Colon (tissue), 2 donors: ENCODE measurements around the gene PHYH.
"Not testable (repeated sequence)": the region's sequence is repeated elsewhere in the genome, so short reads cannot be mapped to it uniquely, and the experiment has no call there.

Experiments used
- FAIRE-seq: peaks from 2 replicates; lab custom pipeline; 2012; peaks lifted over from hg19 to GRCh38; lab: Jason Lieb, UNC
- donor health status: control.
- donor health status: control.

The PHYH gene

GRCh38 chr10:13270877-13271551 lies 28.9 kb downstream of the PHYH start:
- peak; percentile 62 for FAIRE-seq

DNA sequence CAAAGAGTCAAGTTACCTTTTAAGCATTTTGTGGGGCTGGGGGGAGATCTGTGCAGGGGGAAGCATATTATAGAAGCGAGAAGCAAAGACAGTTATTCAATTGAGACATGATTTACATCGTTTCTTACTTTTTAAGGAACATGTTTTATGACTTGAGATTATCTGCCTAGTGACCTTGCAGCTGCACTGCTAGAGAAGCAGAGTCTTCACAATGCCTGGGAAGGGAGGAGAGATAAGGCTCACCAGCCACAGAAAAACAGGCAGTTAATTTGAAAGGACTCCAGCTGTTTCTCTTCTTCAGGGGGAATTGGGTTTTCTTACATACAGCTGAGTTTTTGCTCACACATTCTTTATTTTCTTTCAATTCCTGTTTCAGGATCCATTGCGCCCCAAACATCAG lies 31.0 kb downstream of the PHYH start:
- FAIRE-seq: no peak

GRCh38 chr10:13268310-13268709 lies 31.6 kb downstream of the PHYH start:
- FAIRE-seq: no peak

DNA sequence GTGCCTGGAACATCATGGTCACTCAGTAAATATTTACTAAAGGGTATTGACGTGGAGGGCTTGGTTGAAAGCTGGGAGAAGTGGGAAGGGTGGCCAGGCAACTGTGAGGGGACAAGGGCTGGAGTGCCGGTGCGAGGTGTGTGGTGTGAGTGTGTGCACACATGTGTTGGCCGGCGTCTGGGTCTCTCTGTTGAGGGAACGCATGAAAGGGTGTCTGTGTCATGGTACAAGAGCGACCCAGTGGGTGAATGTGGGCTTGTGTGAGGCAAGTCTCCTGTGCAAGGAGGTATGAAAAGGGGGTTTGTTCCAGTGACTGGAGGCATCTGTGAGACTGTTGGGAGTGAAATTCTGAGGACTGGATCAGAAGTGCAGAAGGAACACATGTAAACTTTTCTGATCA lies 36.3 kb downstream of the PHYH start:
- no peak for FAIRE-seq

DNA sequence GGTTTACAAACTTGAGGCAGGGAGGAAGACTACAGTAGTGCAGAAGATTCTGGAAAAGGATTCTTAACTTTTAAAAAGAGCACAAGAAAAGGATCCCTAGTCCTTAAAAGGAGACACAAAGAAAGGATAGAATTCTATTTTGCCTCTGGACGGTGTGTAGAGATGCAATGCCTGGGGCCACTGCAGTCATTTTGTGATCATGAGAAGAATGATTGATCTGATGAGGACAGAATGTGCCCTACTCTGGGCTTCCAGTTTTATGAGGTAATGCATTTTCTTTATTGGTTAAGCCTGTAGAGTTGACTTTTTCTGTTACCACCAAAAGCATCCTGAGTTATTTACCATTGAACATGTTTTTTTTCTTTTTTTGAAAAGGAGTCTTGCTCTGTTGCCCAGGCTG lies 37.4 kb downstream of the PHYH start:
- no peak for FAIRE-seq

DNA sequence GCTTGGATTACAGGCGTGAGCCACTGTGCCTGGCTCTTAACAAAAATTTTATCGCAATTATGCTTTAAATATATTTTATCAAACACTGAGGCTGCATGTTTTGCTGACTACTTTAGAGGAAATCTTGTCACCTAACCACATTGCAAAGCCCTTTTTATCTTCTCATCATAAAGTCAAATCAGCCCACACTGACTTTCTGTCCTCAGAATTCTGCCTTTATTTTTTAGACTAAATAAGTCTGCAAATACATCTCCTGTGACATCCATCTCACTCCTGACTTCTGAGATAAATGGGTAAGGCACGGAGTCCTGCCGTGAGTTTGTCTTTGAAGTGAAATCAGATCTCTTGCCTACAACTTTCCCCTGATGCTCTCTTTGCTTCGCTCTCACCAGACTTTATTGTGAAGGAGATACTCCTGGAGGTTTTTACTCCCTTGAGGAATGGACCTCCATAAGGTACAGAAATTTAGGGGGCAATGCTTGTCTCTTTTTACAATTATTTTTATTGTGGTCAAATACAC lies 42.2 kb downstream of the PHYH start:
- no peak for FAIRE-seq

- peak; percentile 64 for FAIRE-seq
These were observed 43.2 kb downstream of the PHYH start for GRCh38 chr10:13256627-13257026.

GRCh38 chr10:13253726-13254125 lies 46.1 kb downstream of the PHYH start:
- FAIRE-seq: no peak

DNA sequence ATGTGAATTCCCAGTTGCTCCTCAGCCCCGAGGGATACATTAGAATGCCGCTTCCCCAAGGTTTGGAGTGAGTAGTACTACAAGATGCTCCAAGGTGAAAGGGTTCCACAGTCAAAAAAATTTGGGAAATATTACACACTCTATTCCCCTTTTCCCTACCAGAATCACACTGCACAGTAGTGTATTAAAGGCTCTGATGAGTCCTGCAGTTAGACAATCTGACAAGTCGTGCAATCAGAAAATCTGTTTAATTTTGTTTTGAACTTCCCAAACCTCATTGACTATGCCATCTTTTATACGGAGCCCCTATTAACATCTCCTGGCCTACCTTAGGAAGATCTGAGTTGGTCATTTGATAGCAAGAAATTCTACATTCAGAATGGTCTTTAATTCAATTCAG lies 52.1 kb downstream of the PHYH start:
- no peak for FAIRE-seq

- no peak for FAIRE-seq
These were observed 52.6 kb downstream of the PHYH start for GRCh38 chr10:13247246-13247645.

GRCh38 chr10:13242260-13242659 lies 57.6 kb downstream of the PHYH start:
- not testable (repeated sequence) for FAIRE-seq

DNA sequence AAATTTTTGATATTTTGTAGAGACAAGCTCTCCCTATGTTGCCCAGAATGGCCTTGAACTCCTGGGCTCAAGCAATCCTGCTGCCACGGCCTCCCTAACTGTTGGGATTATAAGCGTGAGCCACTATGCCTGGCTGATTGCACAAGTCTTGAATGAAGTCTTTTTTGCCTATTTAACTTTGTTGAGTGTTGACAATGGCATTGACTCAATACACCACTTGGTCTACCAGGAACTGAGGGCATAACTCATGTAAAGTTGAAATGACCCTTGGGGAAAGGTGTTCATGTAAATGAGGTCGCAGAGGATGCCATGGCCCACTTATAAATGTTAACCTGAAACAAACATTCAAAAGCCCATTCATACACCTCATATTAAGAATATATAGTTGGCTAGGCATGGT lies 58.3 kb downstream of the PHYH start:
- FAIRE-seq: no peak

- FAIRE-seq: no peak
These were observed 59.9 kb downstream of the PHYH start for GRCh38 chr10:13239923-13240322.

DNA sequence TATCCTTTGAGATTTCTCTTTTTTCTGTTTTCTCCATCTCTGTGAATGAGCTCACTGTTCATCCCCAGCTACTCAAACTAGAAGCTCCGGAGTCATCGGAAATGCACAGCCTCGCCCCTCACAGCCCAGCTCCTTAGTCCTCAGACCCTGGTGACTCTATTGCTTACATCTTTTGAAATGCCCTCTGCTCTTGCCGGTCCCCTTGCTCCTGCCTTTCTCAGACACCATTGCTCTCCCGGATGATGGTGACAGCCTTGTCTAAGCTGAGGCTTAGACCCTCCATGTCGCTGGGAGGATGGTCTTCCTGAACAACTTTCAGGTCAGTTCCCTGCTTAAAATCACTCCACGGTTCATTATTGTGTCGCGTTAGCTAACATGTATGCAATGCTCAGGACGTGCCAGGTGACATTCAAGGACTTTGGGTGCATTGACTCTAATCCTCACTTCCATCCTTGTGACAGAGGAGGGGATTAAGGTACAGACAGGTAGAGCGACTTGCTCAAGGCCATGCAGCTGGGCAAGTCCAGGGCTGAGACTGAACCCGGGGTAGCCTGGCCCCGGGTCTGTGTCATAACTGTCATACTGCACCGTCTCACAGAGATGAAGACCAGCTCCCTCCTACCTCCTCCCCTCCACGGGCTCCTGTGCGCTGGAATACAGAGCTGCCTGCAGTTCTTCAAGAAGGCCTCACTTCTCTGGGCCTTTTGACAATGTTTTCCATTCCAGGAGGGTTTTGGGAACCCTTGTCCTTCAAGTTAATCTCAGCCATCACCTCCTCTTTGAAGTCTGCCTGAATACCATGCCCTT lies 61.4 kb downstream of the PHYH start:
- FAIRE-seq: no peak

- no peak for FAIRE-seq
These were observed 63.2 kb downstream of the PHYH start for GRCh38 chr10:13236638-13237037.

GRCh38 chr10:13234736-13235135 lies 65.1 kb downstream of the PHYH start:
- not testable (repeated sequence) for FAIRE-seq

DNA sequence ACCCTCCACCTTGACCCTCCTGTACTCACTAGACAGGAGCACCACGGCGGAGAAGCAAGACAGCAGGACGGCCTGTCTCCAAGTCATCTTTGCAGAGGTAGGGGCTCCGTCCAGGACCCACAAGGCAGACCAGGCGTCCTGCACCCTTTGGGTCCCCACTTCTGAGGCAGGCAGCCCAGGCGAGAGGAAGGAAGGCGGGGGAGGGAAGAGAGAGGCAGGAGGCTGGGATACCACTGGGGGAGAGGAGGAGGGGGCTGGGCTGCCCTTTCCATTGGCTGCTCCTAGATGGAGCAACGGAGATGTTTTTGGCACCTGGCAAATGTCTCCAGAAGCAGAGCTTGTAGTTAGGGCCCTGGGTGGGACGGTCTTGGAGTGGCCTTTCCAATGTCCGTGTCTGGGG lies 65.7 kb downstream of the PHYH start, which contains the start of gene UCMA:
Gene UCMA (minus strand): TSS at position 203 of the 400 bp plus-strand sequence. CDS start 116 bp downstream, at position 87.
- no peak for FAIRE-seq

GRCh38 chr10:13233358-13233757 lies 66.5 kb downstream of the PHYH start:
- FAIRE-seq: no peak

GRCh38 chr10:13231808-13232207 lies 68.1 kb downstream of the PHYH start:
- no peak for FAIRE-seq

GRCh38 chr10:13231190-13231589 lies 68.7 kb downstream of the PHYH start:
- FAIRE-seq: no peak
